T1000 (cell line): ENCODE results near the gene APOBEC3C.
"Not testable (repeated sequence)": the region's sequence is repeated elsewhere in the genome, so short reads cannot be mapped to it uniquely, and the experiment has no call there.

Source experiments
- DNase-seq: peaks from one replicate; lab custom pipeline; 2025; ENCODE audit warnings: mixed read lengths; lab: John Stamatoyannopoulos, UW

The APOBEC3C gene

DNA sequence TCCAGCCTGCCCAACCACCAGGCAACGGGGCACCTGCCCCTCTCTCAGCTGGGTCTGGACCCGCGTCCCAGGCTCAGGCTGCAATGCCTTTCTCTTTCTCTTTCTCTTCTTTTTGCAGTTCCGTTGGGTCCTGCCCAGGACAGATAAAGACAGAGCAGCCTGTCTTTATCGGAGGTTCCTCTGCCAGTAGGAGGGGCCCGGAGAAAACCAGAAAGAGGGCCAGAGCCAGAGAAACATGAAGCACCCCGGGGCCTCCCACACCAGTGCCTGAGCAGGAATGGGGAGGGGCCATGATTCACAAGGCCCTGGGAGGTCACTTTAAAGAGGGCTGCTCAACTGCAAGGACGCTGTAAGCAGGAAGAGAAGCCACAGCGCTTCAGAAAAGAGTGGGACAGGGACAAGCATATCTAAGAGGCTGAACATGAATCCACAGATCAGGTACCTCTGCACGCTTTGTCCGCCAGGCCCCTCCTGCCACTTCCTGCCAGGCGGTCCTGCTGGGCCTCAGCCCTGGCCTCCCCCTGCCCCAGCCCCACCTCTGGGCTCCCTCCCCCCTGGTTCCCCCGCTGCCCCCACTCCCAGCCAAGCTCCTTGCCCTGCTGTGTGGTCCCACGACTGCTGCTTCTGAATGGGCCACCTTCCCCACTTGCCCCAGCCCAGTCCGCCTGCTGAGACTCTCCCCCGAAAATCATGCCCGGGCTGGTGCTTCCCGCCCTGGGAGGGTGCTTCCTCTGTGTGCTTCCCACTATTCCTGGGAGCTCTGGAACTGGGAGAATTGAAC lies at the start of gene APOBEC3C:
APOBEC3C (plus strand) TSS at position 316 of the 781 bp plus-strand sequence; CDS start at position 422, 106 bp downstream.
- peak; percentile 64 for DNase-seq

- DNase-seq: no peak
Observed at GRCh38 chr22:38964306-38964705, 49.8 kb upstream of the APOBEC3C start.

GRCh38 chr22:38964989-38965388 lies 49.1 kb upstream of the APOBEC3C start:
- no peak for DNase-seq

DNA sequence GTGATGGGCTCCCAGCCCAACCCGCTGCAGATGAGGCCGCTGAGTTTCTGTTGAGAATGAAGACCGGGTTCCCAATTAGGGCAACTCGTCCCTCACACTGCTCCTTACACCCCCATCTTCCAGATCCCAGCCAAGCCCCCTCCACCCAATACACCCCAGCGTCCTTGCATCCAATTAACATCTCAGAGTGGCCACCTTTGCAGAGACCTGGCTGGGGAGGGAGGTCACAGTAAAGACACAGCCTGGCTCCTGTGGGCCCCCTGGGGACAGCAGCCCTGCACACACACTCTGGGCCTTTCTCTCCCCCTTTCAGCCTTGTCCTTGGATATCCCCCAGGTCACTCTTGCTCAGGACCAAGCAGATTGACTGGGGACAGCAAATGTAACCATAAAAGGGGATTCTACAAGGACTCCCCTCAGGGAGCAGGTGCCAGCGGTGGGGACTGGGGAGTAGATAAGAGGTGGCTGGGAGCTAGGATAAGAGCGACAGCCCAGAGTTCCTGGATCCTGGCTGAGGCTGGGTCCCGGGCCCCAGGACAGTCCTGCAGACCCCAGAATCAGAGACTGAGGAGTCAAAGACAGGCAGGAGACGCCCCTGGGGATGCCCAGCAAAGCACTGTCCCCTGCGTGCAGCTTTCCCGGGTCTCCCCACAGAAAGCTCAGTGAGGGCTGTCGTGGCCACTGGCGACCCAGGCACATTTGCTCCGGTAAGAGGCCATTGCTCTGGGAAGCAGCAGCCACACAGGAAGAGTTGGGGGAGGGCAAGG lies 48.3 kb upstream of the APOBEC3C start:
- no peak for DNase-seq

- DNase-seq: no peak
Observed at GRCh38 chr22:38966380-38966702, 47.7 kb upstream of the APOBEC3C start.

GRCh38 chr22:38966942-38967341 lies 47.1 kb upstream of the APOBEC3C start:
- DNase-seq: no peak

DNA sequence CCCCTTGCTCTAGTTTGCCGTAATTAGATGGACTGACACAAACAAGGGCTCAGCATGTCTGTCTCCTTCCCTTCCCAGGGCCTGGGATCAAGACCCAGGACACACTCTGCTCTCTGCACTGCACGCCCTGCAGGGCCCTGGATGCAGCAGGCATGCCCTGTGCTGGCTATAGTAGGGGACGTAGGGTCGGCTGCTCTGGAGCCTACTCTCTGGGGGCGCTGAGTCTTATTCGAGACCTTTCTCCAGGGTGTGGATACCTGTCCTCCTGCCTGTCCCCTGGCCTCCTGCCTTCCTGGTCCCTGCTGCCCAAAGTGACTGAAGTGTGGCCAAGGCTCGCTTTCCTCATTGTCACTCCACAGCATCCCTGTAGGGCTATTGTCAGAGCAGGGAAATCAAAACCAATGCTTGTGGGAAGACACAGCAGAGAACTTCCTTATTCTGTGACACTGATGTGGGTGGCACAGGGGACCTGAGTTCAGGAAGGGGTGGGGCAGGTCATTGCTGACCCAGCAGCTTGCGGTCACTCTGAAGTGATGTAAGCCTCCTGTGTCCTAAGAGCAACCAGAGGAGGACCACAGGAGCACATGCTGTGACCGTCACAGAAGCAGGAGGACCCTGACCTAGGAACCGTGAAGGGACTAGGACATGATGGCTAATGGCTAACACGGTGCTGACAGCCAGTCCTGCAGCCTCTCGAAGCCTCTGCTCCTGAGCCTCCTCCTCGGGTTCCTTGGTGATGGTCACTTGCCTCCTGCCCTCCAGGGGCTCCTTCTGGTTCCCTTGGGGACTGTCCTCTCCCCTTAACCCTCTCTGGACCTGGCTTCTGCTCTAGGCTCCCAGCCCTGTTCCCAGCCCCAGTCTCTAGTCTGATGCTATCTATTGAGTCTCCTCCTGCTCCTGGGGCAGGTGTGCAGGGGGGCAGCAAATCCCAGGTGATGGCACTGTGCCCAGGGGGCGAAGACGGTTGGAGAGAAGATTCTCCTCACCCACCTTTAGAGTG lies 46.3 kb upstream of the APOBEC3C start:
- DNase-seq: no peak

DNA sequence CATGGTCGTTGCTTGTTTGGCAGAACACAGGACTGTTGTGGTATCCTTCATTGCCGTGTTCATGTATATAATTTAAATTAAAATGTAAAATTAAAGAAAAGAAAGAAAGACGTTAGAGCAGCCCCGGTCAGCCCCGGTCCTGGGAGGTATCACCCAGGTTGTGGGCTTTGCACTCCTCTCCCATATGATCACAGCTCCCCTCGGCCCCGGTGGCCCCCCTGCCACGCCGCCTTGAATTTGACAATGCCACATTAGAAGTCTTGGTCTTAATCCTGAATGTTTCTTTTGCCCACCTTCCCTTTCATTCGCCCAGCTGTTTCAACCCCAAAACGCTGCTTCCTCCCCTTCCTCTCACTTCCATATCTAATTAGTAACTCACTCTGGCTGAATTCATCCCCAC lies 45.3 kb upstream of the APOBEC3C start:
- DNase-seq: no peak

GRCh38 chr22:38970551-38970950 lies 43.5 kb upstream of the APOBEC3C start:
- no peak for DNase-seq

GRCh38 chr22:38971202-38971601 lies 42.9 kb upstream of the APOBEC3C start:
- DNase-seq: no peak

GRCh38 chr22:38971791-38972190 lies 42.3 kb upstream of the APOBEC3C start:
- DNase-seq: no peak

DNA sequence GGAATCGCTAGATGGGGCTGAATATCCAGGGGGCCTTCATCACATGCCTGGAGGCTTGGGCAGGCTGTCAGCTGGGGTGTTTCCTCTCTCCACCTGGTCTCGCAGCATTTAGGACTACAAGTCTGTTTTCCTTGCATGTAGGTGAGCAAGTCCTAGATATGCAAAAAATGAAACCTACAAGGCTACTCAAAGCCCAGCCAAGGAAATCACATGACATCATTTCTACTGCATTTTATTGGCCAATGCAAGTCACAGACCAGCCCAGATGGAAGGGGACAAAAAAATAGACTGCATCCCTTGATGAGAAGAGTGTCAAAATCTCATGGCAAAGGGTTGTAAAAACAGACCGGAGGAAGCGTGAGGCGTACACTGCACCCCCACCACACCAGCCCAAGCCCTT lies 41.5 kb upstream of the APOBEC3C start:
- DNase-seq: no peak

GRCh38 chr22:38973289-38974169 lies 40.5 kb upstream of the APOBEC3C start:
- DNase-seq: no peak

- no peak for DNase-seq
Observed at GRCh38 chr22:38974170-38974825, 39.8 kb upstream of the APOBEC3C start.

GRCh38 chr22:38974826-38975175 lies 39.3 kb upstream of the APOBEC3C start:
- DNase-seq: no peak

- not testable (repeated sequence) for DNase-seq
Observed at GRCh38 chr22:38977289-38977688, 36.8 kb upstream of the APOBEC3C start.

GRCh38 chr22:38980587-38980986 lies 33.5 kb upstream of the APOBEC3C start:
- DNase-seq: not testable (repeated sequence)

DNA sequence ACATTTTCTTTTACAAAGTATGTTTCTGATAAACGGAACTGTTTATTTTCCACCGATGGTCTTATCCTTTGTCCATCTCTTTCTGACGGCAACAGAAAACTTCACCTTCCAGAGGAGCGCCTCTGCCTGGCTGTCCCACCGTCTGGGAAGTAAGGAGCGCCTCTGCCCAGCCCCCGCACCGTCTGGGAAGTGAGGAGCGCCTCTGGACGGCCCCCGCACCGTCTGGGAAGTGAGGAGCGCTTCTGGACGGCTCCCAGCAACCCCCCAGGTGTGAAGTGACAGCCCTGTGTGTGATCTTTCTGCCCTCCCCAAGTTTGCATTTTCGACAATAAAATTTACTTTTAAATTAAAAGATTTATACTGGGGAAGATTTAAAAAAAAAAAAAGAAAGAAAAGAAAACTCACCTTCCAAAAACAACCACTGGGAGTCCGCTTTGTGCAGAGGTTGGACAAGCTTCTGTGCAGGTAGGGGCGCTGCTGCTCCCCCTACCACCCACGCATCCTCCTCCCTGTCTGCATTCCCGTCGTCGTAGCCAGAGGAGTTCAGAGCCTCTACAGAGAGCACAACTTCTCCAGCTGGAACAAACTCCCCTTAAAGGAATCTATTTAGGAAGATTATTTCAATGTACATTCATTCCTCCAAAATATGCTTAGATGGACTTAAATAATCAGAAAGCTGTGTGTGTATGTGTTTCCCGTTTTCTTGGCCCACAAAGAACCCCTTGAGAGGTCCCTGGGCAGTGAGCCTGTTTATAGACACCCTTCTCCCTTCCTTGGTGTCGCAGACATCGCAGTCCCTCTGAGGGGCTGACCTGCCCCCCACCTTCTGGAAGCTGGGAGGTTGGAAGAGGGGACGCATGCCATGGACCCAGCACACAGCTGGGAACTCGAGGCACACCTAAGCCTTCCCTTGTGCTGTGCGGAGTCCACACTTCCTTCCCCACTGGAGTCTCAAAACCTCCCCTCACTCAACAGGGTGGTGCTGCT lies 32.8 kb upstream of the APOBEC3C start:
- no peak for DNase-seq
